Suppressor macrophage (primary cell): ENCODE measurements around the gene VNN1.

ENCODE experiments used
- DNase-seq, 4 experiments: peaks; one replicate each; pipeline ENCODE4 v3.0.0-alpha.2; 2020 to 2022
- total RNA-seq, 17 experiments: gene quantifications; one replicate each; lab custom pipeline; 2026; ENCODE audit warnings: mixed read lengths in 6 of 17, inconsistent platforms in 3 of 17; lab: John Stamatoyannopoulos, UW

Gene VNN1
- 2.7 to 36.5 (median 20.2) reads per million in 17 experiments for total RNA-seq

GRCh38 chr6:132713352-132714134 is at the start of gene VNN1:
Gene VNN1 (minus strand): TSS chr6:132714055. CDS start chr6:132714035, 20 bp downstream.
- peak; percentile 89 to 97 (median 92) for DNase-seq

GRCh38 chr6:132763269-132763668 is 49.4 kb upstream of the VNN1 start:
- peak; percentile 57 to 76 (median 72) for DNase-seq

- no peak for DNase-seq
These were observed 46.4 kb upstream of the VNN1 start for GRCh38 chr6:132760256-132760655.

- peak in 1 of 4 experiments; percentile 27 for DNase-seq
These were observed 44.8 kb upstream of the VNN1 start for GRCh38 chr6:132758689-132759088.

GRCh38 chr6:132752255-132752654 is 38.4 kb upstream of the VNN1 start:
- DNase-seq = no peak

GRCh38 chr6:132751828-132752227 is 38.0 kb upstream of the VNN1 start:
- no peak for DNase-seq

GRCh38 chr6:132751306-132751705 is 37.5 kb upstream of the VNN1 start:
- peak; percentile 60 to 81 (median 76) for DNase-seq

- DNase-seq = no peak
These were observed 36.8 kb upstream of the VNN1 start for GRCh38 chr6:132750455-132751248.

- DNase-seq = peak; percentile 52 to 86 (median 74)
These were observed 35.3 kb upstream of the VNN1 start for GRCh38 chr6:132749111-132749510.

- DNase-seq = no peak
These were observed 34.6 kb upstream of the VNN1 start for GRCh38 chr6:132748446-132748845.

GRCh38 chr6:132746048-132746447 is 32.2 kb upstream of the VNN1 start:
- DNase-seq = peak; percentile 51 to 83 (median 64)

- peak; percentile 71 to 94 (median 84) for DNase-seq
These were observed 28.6 kb upstream of the VNN1 start for GRCh38 chr6:132742495-132742894.

- no peak for DNase-seq
These were observed 27.4 kb upstream of the VNN1 start for GRCh38 chr6:132741281-132741680.

- DNase-seq = peak in 2 of 4 experiments; percentile 52
These were observed 22.4 kb upstream of the VNN1 start for GRCh38 chr6:132736239-132736638.

GRCh38 chr6:132734694-132735236 is 20.9 kb upstream of the VNN1 start:
- DNase-seq = peak; percentile 56 to 84 (median 74)

GRCh38 chr6:132733814-132734213 is 20.0 kb upstream of the VNN1 start:
- DNase-seq = peak in 3 of 4 experiments; percentile 44 to 46 (median 45)

GRCh38 chr6:132733283-132733682 is 19.4 kb upstream of the VNN1 start:
- no peak for DNase-seq

- DNase-seq = no peak
These were observed 17.2 kb upstream of the VNN1 start for GRCh38 chr6:132731086-132731485.

GRCh38 chr6:132730560-132730959 is 16.7 kb upstream of the VNN1 start:
- peak; percentile 21 to 64 (median 42) for DNase-seq

- no peak for DNase-seq
These were observed 14.8 kb upstream of the VNN1 start for GRCh38 chr6:132728616-132729015.

- DNase-seq = no peak
These were observed 12.7 kb upstream of the VNN1 start for GRCh38 chr6:132726608-132726975.

GRCh38 chr6:132725947-132726607 is 12.2 kb upstream of the VNN1 start:
- no peak for DNase-seq

GRCh38 chr6:132725471-132725870 is 11.6 kb upstream of the VNN1 start:
- DNase-seq = no peak
